Nephron (organoid): ENCODE measurements around the gene IBSP.
A peak's percentile ranks its signal among the peaks of the same experiment; 100 is the strongest.

Source experiments
- H3K27ac Mint-ChIP-seq, 3 experiments: 2 replicates each; pipeline ENCODE4 v1.8.0; 2020; ENCODE audit warnings: mixed read lengths in 3 of 3, mild to moderate bottlenecking in 2 of 3, moderate library complexity in 1 of 3
- H3K27me3 Mint-ChIP-seq: 2 replicates; pipeline ENCODE4 v1.8.0; 2021; ENCODE audit warnings: low read depth, mild to moderate bottlenecking, moderate library complexity, mixed read lengths
- H3K36me3 Mint-ChIP-seq: 2 replicates; pipeline ENCODE4 v1.8.0; 2020; ENCODE audit warnings: low read depth, mixed read lengths
- H3K4me1 Mint-ChIP-seq: 2 replicates; pipeline ENCODE4 v1.8.0; 2020; ENCODE audit warnings: mixed read lengths
- H3K4me3 Mint-ChIP-seq, 3 experiments: 2 replicates each; pipeline ENCODE4 v1.8.0; 2020; ENCODE audit warnings: mild to moderate bottlenecking in 3 of 3, mixed read lengths in 3 of 3, moderate library complexity in 2 of 3
- H3K9me3 Mint-ChIP-seq: 2 replicates; pipeline ENCODE4 v1.8.0; 2020; ENCODE audit warnings: mixed read lengths
- TF ChIP-seq, protein P1 (sequence below), 3 experiments: fragments of 200-600 bp; sonication (generic); IDR thresholded peaks; one replicate each; pipeline ENCODE4 v1.5.0; 2021; ENCODE audit warnings: antibody characterized with exemption in 3 of 3; ENCODE audit not compliant: unreplicated experiment in 3 of 3

IBSP gene

DNA sequence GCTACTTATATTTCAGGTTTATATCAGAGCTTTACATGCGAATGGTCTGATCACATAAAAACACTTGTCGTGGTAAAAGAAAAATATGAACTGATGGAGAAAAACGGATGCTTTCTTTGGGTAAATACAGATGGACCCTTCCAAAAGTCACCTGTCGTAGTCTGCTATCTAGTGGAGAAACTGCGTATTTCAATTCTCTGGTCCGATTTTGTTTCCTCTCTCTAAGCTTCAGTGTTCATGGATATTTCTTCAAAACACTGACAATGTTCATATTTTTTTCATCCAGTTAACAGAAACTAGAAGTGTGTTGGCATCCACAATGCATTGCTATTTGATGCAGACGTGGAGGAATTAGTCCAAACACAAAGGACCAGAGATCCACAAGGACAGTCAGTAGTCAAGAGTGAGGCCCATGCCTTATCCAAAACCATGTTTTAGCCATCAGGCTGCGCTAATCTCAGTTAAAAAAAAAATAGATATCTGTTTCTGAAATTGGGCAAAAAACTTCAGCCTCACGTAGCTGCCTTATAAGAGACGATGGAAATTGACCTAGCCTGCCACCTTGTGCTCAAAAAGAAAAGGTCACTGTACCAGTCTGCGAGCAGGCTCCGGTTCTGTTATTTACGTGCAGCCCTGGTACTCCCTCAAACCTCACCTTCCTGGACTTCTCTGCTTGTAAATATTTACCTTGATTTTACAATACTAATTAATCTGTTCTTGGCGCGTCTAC, 49.4 kb downstream of the IBSP start:
- no peak overlapping the region for H3K27ac Mint-ChIP-seq
- H3K4me3 Mint-ChIP-seq = peak overlapping the region in 1 of 3 experiments; percentile 42
- no peaks in the 10 kb centered on the region for H3K36me3 Mint-ChIP-seq
- peaks cover 13% of the 10 kb centered on the region for H3K27me3 Mint-ChIP-seq
- no peaks in the 10 kb centered on the region for H3K4me1 Mint-ChIP-seq
- TF ChIP-seq, protein P1, sequence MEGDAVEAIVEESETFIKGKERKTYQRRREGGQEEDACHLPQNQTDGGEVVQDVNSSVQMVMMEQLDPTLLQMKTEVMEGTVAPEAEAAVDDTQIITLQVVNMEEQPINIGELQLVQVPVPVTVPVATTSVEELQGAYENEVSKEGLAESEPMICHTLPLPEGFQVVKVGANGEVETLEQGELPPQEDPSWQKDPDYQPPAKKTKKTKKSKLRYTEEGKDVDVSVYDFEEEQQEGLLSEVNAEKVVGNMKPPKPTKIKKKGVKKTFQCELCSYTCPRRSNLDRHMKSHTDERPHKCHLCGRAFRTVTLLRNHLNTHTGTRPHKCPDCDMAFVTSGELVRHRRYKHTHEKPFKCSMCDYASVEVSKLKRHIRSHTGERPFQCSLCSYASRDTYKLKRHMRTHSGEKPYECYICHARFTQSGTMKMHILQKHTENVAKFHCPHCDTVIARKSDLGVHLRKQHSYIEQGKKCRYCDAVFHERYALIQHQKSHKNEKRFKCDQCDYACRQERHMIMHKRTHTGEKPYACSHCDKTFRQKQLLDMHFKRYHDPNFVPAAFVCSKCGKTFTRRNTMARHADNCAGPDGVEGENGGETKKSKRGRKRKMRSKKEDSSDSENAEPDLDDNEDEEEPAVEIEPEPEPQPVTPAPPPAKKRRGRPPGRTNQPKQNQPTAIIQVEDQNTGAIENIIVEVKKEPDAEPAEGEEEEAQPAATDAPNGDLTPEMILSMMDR (IDR thresholded peaks at IDR 0.05; ENCODE audit: unreplicated experiment in 3 of 3) = peak; percentile 53 to 65 (median 63)
- H3K9me3 Mint-ChIP-seq = no peaks in the 10 kb centered on the region

DNA sequence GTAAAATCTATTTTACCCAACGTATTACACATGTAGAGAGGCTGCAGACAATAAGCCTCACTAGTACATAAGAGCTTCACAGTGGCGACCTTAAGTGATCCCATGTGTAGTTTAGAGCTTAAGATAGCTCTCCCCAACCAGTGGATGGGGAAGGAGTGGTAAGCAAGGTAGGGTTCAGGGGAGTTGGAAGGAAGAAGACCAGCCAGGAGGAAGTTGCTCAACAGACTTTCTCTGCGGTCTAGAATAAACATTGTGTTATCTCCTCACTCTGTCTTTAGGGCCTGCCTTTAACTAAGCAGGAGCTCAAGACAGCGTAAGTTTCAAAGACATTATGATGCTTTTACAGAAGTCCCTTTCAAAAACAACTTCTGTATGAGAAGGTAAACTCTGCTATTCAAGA, 50.3 kb downstream of the IBSP start:
- Mint-ChIP-seq H3K27ac (no peak overlapping the region), H3K27me3 (peaks cover 13% of the 10 kb centered on the region), H3K4me3 (no peak overlapping the region), H3K9me3 (no peaks in the 10 kb centered on the region), H3K4me1 (no peaks in the 10 kb centered on the region), H3K36me3 (no peaks in the 10 kb centered on the region)
- TF ChIP-seq, protein P1 (IDR thresholded peaks at IDR 0.05; ENCODE audit: unreplicated experiment in 3 of 3) = no peak

DNA sequence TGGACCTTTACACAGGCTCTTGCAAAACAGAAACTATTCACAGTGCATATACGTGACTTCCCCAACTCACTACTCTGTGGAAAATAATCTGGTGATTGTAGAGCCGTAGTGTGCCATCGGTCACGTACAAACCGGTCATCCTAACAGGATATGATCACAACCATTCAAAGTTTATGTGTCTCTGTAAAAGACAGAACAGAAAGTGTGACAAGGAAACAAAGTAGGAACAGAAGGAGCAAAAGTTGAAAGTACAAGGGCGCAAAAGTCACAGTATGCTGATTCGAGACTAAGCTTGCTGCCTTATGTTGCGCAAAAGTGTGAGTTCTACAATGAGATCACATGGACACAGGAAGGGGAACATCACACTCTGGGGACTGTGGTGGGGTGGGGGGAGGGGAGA, 52.0 kb downstream of the IBSP start:
- H3K4me3 Mint-ChIP-seq = no peak overlapping the region
- H3K36me3 Mint-ChIP-seq = no peaks in the 10 kb centered on the region
- no peaks in the 10 kb centered on the region for H3K4me1 Mint-ChIP-seq
- peaks cover 5% of the 10 kb centered on the region for H3K27me3 Mint-ChIP-seq
- no peaks in the 10 kb centered on the region for H3K9me3 Mint-ChIP-seq
- TF ChIP-seq, protein P1 (IDR thresholded peaks at IDR 0.05; ENCODE audit: unreplicated experiment in 3 of 3) = no peak
- no peak overlapping the region for H3K27ac Mint-ChIP-seq

DNA sequence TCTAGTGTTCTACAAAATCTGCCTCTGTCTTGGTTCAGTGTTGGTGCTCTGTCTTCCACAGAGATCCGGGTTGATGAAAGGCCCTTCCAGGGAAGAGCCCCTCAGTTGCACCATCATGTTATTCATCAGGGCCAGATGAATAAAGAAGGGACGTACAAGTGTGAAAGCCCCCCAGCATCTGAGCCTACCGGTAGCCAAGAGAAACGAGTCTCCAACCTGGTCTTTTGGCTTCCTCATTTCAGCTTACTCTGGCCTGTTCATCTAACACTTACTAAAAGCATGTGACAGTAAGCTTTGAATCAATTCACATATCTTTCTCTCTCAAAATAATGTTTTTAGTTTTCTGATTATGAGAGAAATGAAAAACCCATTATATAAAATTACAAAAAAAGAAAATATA, 52.6 kb downstream of the IBSP start:
- H3K4me3 Mint-ChIP-seq = no peak overlapping the region
- H3K36me3 Mint-ChIP-seq = no peaks in the 10 kb centered on the region
- no peak overlapping the region for H3K27ac Mint-ChIP-seq
- TF ChIP-seq, protein P1 (IDR thresholded peaks at IDR 0.05; ENCODE audit: unreplicated experiment in 3 of 3) = no peak
- no peaks in the 10 kb centered on the region for H3K9me3 Mint-ChIP-seq
- H3K27me3 Mint-ChIP-seq = peaks cover 4% of the 10 kb centered on the region
- no peaks in the 10 kb centered on the region for H3K4me1 Mint-ChIP-seq

DNA sequence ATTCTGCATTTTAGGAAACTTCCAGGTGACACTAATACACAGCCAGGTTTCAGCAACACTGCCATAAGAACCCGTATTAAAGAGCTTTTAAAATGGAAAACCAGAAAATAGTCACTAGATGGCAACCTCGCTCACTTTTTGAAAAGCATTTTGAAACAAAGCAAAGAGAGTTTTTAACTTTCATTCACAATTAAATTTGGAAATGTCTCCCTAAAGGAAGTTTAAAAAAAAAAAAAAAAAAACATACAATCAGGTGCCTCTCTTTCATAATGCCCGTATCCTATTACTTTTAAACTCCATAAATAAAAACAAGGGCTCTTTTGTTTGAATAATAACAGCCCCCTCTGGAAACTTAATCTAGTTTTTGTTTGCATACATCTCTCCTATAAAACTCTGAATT, 53.8 kb downstream of the IBSP start:
- no peak overlapping the region for H3K27ac Mint-ChIP-seq
- TF ChIP-seq, protein P1 (IDR thresholded peaks at IDR 0.05; ENCODE audit: unreplicated experiment in 3 of 3) = peak; percentile 50 to 61 (median 55)
- H3K36me3 Mint-ChIP-seq = no peaks in the 10 kb centered on the region
- no peak overlapping the region for H3K4me3 Mint-ChIP-seq
- peaks cover 4% of the 10 kb centered on the region for H3K27me3 Mint-ChIP-seq
- no peaks in the 10 kb centered on the region for H3K4me1 Mint-ChIP-seq
- no peaks in the 10 kb centered on the region for H3K9me3 Mint-ChIP-seq

DNA sequence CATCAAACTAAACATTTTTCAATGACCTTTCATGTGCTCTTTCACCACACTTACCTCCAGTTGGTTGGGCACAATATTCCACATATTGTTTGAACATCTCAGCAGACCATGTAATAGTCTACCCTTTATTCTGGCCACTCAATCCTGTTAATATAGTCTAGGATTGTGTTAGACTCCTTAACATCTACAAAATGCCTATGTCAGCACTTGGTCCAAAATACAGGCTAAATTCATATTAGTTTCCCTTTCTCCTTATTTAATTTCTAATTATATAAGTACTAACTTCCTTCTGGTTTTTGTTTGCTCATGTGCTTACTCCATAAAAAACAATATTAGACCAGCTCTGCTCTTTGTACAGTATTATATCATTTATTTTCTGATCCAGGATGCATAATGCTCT, 54.5 kb downstream of the IBSP start:
- no peak overlapping the region for H3K27ac Mint-ChIP-seq
- peaks cover 4% of the 10 kb centered on the region for H3K27me3 Mint-ChIP-seq
- no peaks in the 10 kb centered on the region for H3K9me3 Mint-ChIP-seq
- TF ChIP-seq, protein P1 (IDR thresholded peaks at IDR 0.05; ENCODE audit: unreplicated experiment in 3 of 3) = no peak
- H3K4me3 Mint-ChIP-seq = no peak overlapping the region
- no peaks in the 10 kb centered on the region for H3K4me1 Mint-ChIP-seq
- H3K36me3 Mint-ChIP-seq = no peaks in the 10 kb centered on the region
